ENCODE results near the gene ZNF408.

ZNF408 gene

DNA sequence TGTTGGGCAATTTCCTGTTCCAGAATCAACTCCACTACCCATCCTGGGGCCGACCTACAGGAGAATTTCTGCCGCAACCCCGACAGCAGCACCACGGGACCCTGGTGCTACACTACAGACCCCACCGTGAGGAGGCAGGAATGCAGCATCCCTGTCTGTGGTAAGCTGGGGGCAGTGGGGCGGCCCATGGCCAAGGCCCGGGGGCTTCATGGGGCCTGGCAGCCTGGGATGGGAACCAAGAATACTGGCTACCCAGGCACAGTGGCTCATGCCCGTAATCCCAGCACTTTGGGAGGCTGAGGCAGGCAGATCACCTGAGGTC lies 22.5 kb downstream of the ZNF408 start:
- TF ChIP-seq ZFX (IDR thresholded peaks at IDR 0.05; ENCODE audit: borderline replicate concordance): no peak
- TF ChIP-seq, protein P1, sequence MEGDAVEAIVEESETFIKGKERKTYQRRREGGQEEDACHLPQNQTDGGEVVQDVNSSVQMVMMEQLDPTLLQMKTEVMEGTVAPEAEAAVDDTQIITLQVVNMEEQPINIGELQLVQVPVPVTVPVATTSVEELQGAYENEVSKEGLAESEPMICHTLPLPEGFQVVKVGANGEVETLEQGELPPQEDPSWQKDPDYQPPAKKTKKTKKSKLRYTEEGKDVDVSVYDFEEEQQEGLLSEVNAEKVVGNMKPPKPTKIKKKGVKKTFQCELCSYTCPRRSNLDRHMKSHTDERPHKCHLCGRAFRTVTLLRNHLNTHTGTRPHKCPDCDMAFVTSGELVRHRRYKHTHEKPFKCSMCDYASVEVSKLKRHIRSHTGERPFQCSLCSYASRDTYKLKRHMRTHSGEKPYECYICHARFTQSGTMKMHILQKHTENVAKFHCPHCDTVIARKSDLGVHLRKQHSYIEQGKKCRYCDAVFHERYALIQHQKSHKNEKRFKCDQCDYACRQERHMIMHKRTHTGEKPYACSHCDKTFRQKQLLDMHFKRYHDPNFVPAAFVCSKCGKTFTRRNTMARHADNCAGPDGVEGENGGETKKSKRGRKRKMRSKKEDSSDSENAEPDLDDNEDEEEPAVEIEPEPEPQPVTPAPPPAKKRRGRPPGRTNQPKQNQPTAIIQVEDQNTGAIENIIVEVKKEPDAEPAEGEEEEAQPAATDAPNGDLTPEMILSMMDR (IDR thresholded peaks at IDR 0.05): no peak

GRCh38 chr11:46724088-46724487 lies 23.3 kb downstream of the ZNF408 start:
- H3K27ac ChIP-seq: no peak overlapping the region
- TF ChIP-seq ZFX (IDR thresholded peaks at IDR 0.05; ENCODE audit: borderline replicate concordance): no peak
- TF ChIP-seq, protein P1 (IDR thresholded peaks at IDR 0.05): no peak

More for the DNA sequence above, 22.5 kb downstream of the ZNF408 start:
- H3K27ac ChIP-seq: no peak overlapping the region

DNA sequence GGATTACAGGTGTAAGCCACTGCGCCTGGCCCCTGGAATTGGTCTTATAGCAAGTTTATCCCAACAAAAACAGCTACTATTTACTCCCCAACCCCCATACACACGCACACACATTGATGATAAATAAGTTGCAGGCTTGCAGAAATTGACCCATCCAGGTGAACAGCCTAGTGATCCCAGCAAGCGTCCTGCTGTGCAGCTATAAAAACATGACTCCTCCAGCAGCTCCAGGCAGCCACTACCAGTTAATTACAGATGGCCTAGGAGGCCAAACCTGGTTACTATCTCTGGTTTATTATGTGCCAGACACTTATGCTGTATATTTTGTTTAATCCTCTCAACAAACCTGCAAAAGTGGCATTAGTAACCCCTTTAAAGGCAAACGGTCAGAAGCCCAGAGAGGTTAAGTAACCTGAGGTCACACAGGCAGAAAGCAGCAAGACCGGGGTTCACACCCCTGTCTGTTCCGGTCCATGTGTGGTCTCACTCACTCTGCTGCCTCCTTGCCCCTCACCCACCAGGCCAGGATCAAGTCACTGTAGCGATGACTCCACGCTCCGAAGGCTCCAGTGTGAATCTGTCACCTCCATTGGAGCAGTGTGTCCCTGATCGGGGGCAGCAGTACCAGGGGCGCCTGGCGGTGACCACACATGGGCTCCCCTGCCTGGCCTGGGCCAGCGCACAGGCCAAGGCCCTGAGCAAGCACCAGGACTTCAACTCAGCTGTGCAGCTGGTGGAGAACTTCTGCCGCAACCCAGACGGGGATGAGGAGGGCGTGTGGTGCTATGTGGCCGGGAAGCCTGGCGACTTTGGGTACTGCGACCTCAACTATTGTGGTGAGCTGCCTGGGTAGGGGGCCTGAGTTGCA lies 24.7 kb downstream of the ZNF408 start:
- no peak overlapping the region for H3K27ac ChIP-seq
- TF ChIP-seq, protein P1 (IDR thresholded peaks at IDR 0.05): no peak
- no peak for TF ChIP-seq ZFX (IDR thresholded peaks at IDR 0.05; ENCODE audit: borderline replicate concordance)

- no peak for TF ChIP-seq ZFX (IDR thresholded peaks at IDR 0.05; ENCODE audit: borderline replicate concordance)
- no peak overlapping the region for H3K27ac ChIP-seq
These were observed 25.5 kb downstream of the ZNF408 start for GRCh38 chr11:46726206-46726862.

DNA sequence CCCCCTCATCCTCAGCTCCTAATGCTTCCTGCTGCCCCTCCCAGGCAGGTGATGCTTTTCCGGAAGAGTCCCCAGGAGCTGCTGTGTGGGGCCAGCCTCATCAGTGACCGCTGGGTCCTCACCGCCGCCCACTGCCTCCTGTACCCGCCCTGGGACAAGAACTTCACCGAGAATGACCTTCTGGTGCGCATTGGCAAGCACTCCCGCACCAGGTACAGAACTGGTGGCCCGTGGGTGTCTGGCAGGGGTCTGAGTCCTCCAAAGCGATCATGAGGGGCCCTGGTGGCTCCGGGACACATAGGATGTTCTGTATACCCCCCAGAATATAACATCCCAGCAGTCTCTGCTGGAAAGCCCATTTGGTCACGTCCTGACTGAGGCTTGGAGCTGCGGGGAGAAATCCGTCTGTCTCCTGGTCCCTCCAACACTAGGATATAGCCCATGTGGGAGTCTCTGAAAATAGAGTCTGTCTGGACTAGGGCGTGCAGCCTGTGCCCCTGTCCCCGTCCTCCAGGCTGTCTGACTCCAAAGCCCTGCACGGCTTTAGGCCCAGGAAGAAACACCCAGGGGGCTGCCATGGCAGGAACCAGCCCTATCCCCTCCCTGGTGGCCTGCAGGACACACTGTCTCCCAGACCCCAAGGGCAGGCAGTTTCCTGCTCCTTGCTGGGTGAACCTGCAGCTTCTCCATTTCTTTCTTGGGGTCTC lies 27.3 kb downstream of the ZNF408 start:
- no peak overlapping the region for H3K27ac ChIP-seq
- TF ChIP-seq ZFX (IDR thresholded peaks at IDR 0.05; ENCODE audit: borderline replicate concordance): no peak
- TF ChIP-seq, protein P1 (IDR thresholded peaks at IDR 0.05): no peak

DNA sequence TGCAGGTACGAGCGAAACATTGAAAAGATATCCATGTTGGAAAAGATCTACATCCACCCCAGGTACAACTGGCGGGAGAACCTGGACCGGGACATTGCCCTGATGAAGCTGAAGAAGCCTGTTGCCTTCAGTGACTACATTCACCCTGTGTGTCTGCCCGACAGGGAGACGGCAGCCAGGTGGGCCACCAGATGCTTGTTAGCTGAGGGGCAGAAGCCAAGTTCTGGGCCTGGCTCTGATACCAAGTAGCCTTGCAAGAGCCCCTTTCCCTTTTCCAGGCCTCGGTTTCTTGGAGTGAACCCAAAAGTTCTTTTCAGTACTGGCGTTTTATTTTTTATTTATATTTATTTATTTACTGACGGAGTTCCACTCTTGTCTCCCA lies 27.8 kb downstream of the ZNF408 start:
- H3K27ac ChIP-seq: no peak overlapping the region
- TF ChIP-seq, protein P1 (IDR thresholded peaks at IDR 0.05): no peak
- TF ChIP-seq ZFX (IDR thresholded peaks at IDR 0.05; ENCODE audit: borderline replicate concordance): no peak

DNA sequence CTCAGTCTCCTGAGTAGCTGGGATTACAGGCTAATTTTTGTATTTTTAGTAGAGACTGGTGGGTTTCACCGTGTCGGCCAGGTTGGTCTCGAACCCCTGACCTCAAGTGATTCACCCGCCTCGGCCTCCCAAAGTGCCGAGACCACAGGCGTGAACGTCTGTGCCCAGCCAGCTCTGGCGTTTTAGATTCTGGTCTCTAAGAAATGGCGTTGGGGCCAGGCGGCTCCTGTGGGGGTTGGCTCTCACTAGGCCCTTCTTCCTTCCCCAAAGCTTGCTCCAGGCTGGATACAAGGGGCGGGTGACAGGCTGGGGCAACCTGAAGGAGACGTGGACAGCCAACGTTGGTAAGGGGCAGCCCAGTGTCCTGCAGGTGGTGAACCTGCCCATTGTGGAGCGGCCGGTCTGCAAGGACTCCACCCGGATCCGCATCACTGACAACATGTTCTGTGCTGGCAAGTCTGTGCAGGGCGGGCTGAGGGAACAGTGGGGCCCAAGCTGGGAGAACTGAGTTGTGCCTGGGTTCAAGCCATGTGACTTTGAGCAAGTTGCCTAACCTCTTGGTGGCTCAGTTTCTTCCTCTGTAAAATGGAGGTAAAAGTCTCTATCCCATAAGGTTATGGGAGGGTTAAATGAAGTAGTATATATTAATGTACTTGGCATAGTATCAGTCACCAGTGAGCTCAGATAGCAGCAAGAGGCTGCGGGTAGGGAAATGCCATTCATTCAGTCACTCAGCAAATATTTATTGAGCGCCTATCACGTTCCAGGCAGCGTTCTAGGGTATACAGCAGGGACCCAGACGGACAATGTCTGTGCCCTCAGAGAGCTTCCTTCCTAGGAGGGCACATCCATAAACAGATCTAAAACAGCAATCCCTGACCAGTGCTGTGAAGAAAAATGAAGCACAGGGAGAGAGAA lies 28.5 kb downstream of the ZNF408 start:
- no peak overlapping the region for H3K27ac ChIP-seq
- TF ChIP-seq, protein P1 (IDR thresholded peaks at IDR 0.05): no peak
- TF ChIP-seq ZFX (IDR thresholded peaks at IDR 0.05; ENCODE audit: borderline replicate concordance): no peak

Data from 22Rv1 (cell line).